ENCODE data around the gene SBK2.

Gene SBK2

GRCh38 chr19:55553217-55554182 is 16.6 kb upstream of the SBK2 start:
- no peaks in the 10 kb centered on the region for H3K36me3 ChIP-seq (ENCODE audit: control insufficient read depth in 1 of 2, insufficient read depth in 2 of 2, low read length in 2 of 2)
- no peaks in the 10 kb centered on the region for H3K9me3 ChIP-seq (ENCODE audit: control insufficient read depth in 1 of 2, low read length in 2 of 2)
- H3K27ac ChIP-seq (ENCODE audit: low read length) = no peak overlapping the region
- H3K27me3 ChIP-seq (ENCODE audit: low read depth, low read length) = peaks cover 3% of the 10 kb centered on the region
- H3K4me3 ChIP-seq (ENCODE audit: low read depth in 1 of 2, low read length in 2 of 2) = no peak overlapping the region
- no peaks in the 10 kb centered on the region for H3K4me1 ChIP-seq (ENCODE audit: control insufficient read depth in 1 of 2, insufficient read depth in 2 of 2, low read length in 2 of 2)

GRCh38 chr19:55552620-55553019 is 15.7 kb upstream of the SBK2 start:
- Histone ChIP-seq H3K4me1 (ENCODE audit: control insufficient read depth in 1 of 2, insufficient read depth in 2 of 2, low read length in 2 of 2) (no peaks in the 10 kb centered on the region), H3K36me3 (ENCODE audit: control insufficient read depth in 1 of 2, insufficient read depth in 2 of 2, low read length in 2 of 2) (no peaks in the 10 kb centered on the region), H3K27ac (ENCODE audit: low read length) (no peak overlapping the region), H3K9me3 (ENCODE audit: control insufficient read depth in 1 of 2, low read length in 2 of 2) (no peaks in the 10 kb centered on the region), H3K4me3 (ENCODE audit: low read depth in 1 of 2, low read length in 2 of 2) (no peak overlapping the region), H3K27me3 (ENCODE audit: low read depth, low read length) (peaks cover 3% of the 10 kb centered on the region)

GRCh38 chr19:55552206-55552605 is 15.3 kb upstream of the SBK2 start:
- H3K9me3 ChIP-seq (ENCODE audit: control insufficient read depth in 1 of 2, low read length in 2 of 2) = no peaks in the 10 kb centered on the region
- no peaks in the 10 kb centered on the region for H3K36me3 ChIP-seq (ENCODE audit: control insufficient read depth in 1 of 2, insufficient read depth in 2 of 2, low read length in 2 of 2)
- H3K27me3 ChIP-seq (ENCODE audit: low read depth, low read length) = peaks cover 3% of the 10 kb centered on the region
- H3K4me1 ChIP-seq (ENCODE audit: control insufficient read depth in 1 of 2, insufficient read depth in 2 of 2, low read length in 2 of 2) = no peaks in the 10 kb centered on the region
- no peak overlapping the region for H3K4me3 ChIP-seq (ENCODE audit: low read depth in 1 of 2, low read length in 2 of 2)
- H3K27ac ChIP-seq (ENCODE audit: low read length) = no peak overlapping the region

GRCh38 chr19:55550321-55550650 is 13.4 kb upstream of the SBK2 start:
- Histone ChIP-seq H3K4me1 (ENCODE audit: control insufficient read depth in 1 of 2, insufficient read depth in 2 of 2, low read length in 2 of 2) (peaks cover 0 to 13% of the 10 kb centered on the region in 2 donors), H3K27me3 (ENCODE audit: low read depth, low read length) (peaks cover 3% of the 10 kb centered on the region), H3K36me3 (ENCODE audit: control insufficient read depth in 1 of 2, insufficient read depth in 2 of 2, low read length in 2 of 2) (no peaks in the 10 kb centered on the region), H3K9me3 (ENCODE audit: control insufficient read depth in 1 of 2, low read length in 2 of 2) (no peaks in the 10 kb centered on the region), H3K27ac (ENCODE audit: low read length) (no peak overlapping the region), H3K4me3 (ENCODE audit: low read depth in 1 of 2, low read length in 2 of 2) (no peak overlapping the region)

- Histone ChIP-seq H3K27ac (ENCODE audit: low read length) (no peak overlapping the region), H3K9me3 (ENCODE audit: control insufficient read depth in 1 of 2, low read length in 2 of 2) (no peaks in the 10 kb centered on the region), H3K4me1 (ENCODE audit: control insufficient read depth in 1 of 2, insufficient read depth in 2 of 2, low read length in 2 of 2) (peaks cover 0 to 13% of the 10 kb centered on the region in 2 donors), H3K36me3 (ENCODE audit: control insufficient read depth in 1 of 2, insufficient read depth in 2 of 2, low read length in 2 of 2) (no peaks in the 10 kb centered on the region), H3K27me3 (ENCODE audit: low read depth, low read length) (peaks cover 3% of the 10 kb centered on the region), H3K4me3 (ENCODE audit: low read depth in 1 of 2, low read length in 2 of 2) (no peak overlapping the region)
These were observed 12.8 kb upstream of the SBK2 start for GRCh38 chr19:55549500-55550320.

GRCh38 chr19:55546822-55547614 is 10.1 kb upstream of the SBK2 start:
- Histone ChIP-seq H3K9me3 (ENCODE audit: control insufficient read depth in 1 of 2, low read length in 2 of 2) (no peaks in the 10 kb centered on the region), H3K27ac (ENCODE audit: low read length) (no peak overlapping the region), H3K27me3 (ENCODE audit: low read depth, low read length) (peaks cover 3% of the 10 kb centered on the region), H3K36me3 (ENCODE audit: control insufficient read depth in 1 of 2, insufficient read depth in 2 of 2, low read length in 2 of 2) (no peaks in the 10 kb centered on the region), H3K4me1 (ENCODE audit: control insufficient read depth in 1 of 2, insufficient read depth in 2 of 2, low read length in 2 of 2) (peaks cover 0 to 13% of the 10 kb centered on the region in 2 donors), H3K4me3 (ENCODE audit: low read depth in 1 of 2, low read length in 2 of 2) (no peak overlapping the region)

- no peaks in the 10 kb centered on the region for H3K36me3 ChIP-seq (ENCODE audit: control insufficient read depth in 1 of 2, insufficient read depth in 2 of 2, low read length in 2 of 2)
- H3K27me3 ChIP-seq (ENCODE audit: low read depth, low read length) = peaks cover 3% of the 10 kb centered on the region
- peaks cover 0 to 13% of the 10 kb centered on the region in 2 donors for H3K4me1 ChIP-seq (ENCODE audit: control insufficient read depth in 1 of 2, insufficient read depth in 2 of 2, low read length in 2 of 2)
- no peak overlapping the region for H3K4me3 ChIP-seq (ENCODE audit: low read depth in 1 of 2, low read length in 2 of 2)
- H3K9me3 ChIP-seq (ENCODE audit: control insufficient read depth in 1 of 2, low read length in 2 of 2) = no peaks in the 10 kb centered on the region
- H3K27ac ChIP-seq (ENCODE audit: low read length) = no peak overlapping the region
These were observed 9.1 kb upstream of the SBK2 start for GRCh38 chr19:55546011-55546410.

- Histone ChIP-seq H3K4me1 (ENCODE audit: control insufficient read depth in 1 of 2, insufficient read depth in 2 of 2, low read length in 2 of 2) (peaks cover 0 to 13% of the 10 kb centered on the region in 2 donors), H3K27ac (ENCODE audit: low read length) (no peak within 1 kb of the TSS), H3K36me3 (ENCODE audit: control insufficient read depth in 1 of 2, insufficient read depth in 2 of 2, low read length in 2 of 2) (no peaks in the 10 kb centered on the region), H3K9me3 (ENCODE audit: control insufficient read depth in 1 of 2, low read length in 2 of 2) (no peaks in the 10 kb centered on the region), H3K4me3 (ENCODE audit: low read depth in 1 of 2, low read length in 2 of 2) (no peak within 1 kb of the TSS), H3K27me3 (ENCODE audit: low read depth, low read length) (peaks cover 3% of the 10 kb centered on the region)
These were observed 8.5 kb upstream of the SBK2 start, which contains the start of gene SBK3 for GRCh38 chr19:55545443-55545842. SBK3 (minus strand) TSS chr19:55545543; CDS start chr19:55545543, 0 bp downstream.

GRCh38 chr19:55544776-55545439 is 8.0 kb upstream of the SBK2 start:
- peaks cover 0 to 13% of the 10 kb centered on the region in 2 donors for H3K4me1 ChIP-seq (ENCODE audit: control insufficient read depth in 1 of 2, insufficient read depth in 2 of 2, low read length in 2 of 2)
- no peak overlapping the region for H3K4me3 ChIP-seq (ENCODE audit: low read depth in 1 of 2, low read length in 2 of 2)
- no peaks in the 10 kb centered on the region for H3K9me3 ChIP-seq (ENCODE audit: control insufficient read depth in 1 of 2, low read length in 2 of 2)
- no peaks in the 10 kb centered on the region for H3K36me3 ChIP-seq (ENCODE audit: control insufficient read depth in 1 of 2, insufficient read depth in 2 of 2, low read length in 2 of 2)
- H3K27ac ChIP-seq (ENCODE audit: low read length) = no peak overlapping the region
- peaks cover 3% of the 10 kb centered on the region for H3K27me3 ChIP-seq (ENCODE audit: low read depth, low read length)

- no peaks in the 10 kb centered on the region for H3K27me3 ChIP-seq (ENCODE audit: low read depth, low read length)
- H3K4me1 ChIP-seq (ENCODE audit: control insufficient read depth in 1 of 2, insufficient read depth in 2 of 2, low read length in 2 of 2) = peaks cover 0 to 13% of the 10 kb centered on the region in 2 donors
- no peaks in the 10 kb centered on the region for H3K9me3 ChIP-seq (ENCODE audit: control insufficient read depth in 1 of 2, low read length in 2 of 2)
- H3K27ac ChIP-seq (ENCODE audit: low read length) = no peak overlapping the region
- no peaks in the 10 kb centered on the region for H3K36me3 ChIP-seq (ENCODE audit: control insufficient read depth in 1 of 2, insufficient read depth in 2 of 2, low read length in 2 of 2)
- no peak overlapping the region for H3K4me3 ChIP-seq (ENCODE audit: low read depth in 1 of 2, low read length in 2 of 2)
These were observed 7.1 kb upstream of the SBK2 start for GRCh38 chr19:55544014-55544413.

Data from muscle layer of duodenum (tissue), 2 donors.